GM21526 (cell line): ENCODE measurements around the gene PPP1R18.
"Not testable (repeated sequence)": the region's sequence is repeated elsewhere in the genome, so short reads cannot be mapped to it uniquely, and the experiment has no call there.

Experiments used
- ATAC-seq: cut with Tn5 transposase; IDR thresholded peaks from one replicate; pipeline ENCODE4 v1.9.1; 2021; ENCODE audit warnings: moderate library complexity; ENCODE audit not compliant: unreplicated experiment, low FRiP score

The PPP1R18 gene

GRCh38 chr6:30686009-30686907 is at the start of gene PPP1R18:
Gene PPP1R18 (minus strand): TSS chr6:30686645. CDS start chr6:30686018, 627 bp downstream.
- no peak for ATAC-seq

GRCh38 chr6:30735668-30736314 is 49.3 kb upstream of the PPP1R18 start:
- ATAC-seq = no peak

GRCh38 chr6:30732237-30732943 is 45.9 kb upstream of the PPP1R18 start:
- ATAC-seq = no peak

GRCh38 chr6:30730601-30731435 is 44.4 kb upstream of the PPP1R18 start:
- no peak for ATAC-seq

- ATAC-seq = no peak
Measured at GRCh38 chr6:30727920-30728553, 41.6 kb upstream of the PPP1R18 start.

GRCh38 chr6:30726506-30727413 is 40.3 kb upstream of the PPP1R18 start:
- no peak for ATAC-seq

- ATAC-seq = no peak
Measured at GRCh38 chr6:30725713-30726505, 39.5 kb upstream of the PPP1R18 start.

GRCh38 chr6:30724906-30725667 is 38.6 kb upstream of the PPP1R18 start:
- ATAC-seq = no peak

GRCh38 chr6:30723843-30724741 is 37.6 kb upstream of the PPP1R18 start:
- not testable (repeated sequence) for ATAC-seq

- not testable (repeated sequence) for ATAC-seq
Measured at GRCh38 chr6:30723159-30723842, 36.9 kb upstream of the PPP1R18 start.

GRCh38 chr6:30722280-30723112 is 36.1 kb upstream of the PPP1R18 start:
- no peak for ATAC-seq

- ATAC-seq = not testable (repeated sequence)
Measured at GRCh38 chr6:30722025-30722279, 35.5 kb upstream of the PPP1R18 start.

GRCh38 chr6:30721198-30722024 is 35.0 kb upstream of the PPP1R18 start:
- ATAC-seq = no peak

- ATAC-seq = no peak
Measured at GRCh38 chr6:30720738-30721197, 34.3 kb upstream of the PPP1R18 start.
